SK-N-SH treated with all-trans-retinoic acid at 6 μM for 48 hours (cell line): Measurements from ENCODE around the gene CAMK2B.

Experiments
- ATAC-seq: fragments of 200-7000 bp; cut with Tn5 transposase; 3 replicates; pipeline ENCODE4 v1.9.1; 2020; ENCODE audit warnings: mild to moderate bottlenecking, moderate library complexity
- ARNTL ChIP-seq: fragments of 450-650 bp; formaldehyde crosslinking; IDR thresholded peaks from 2 replicates; pipeline ENCODE4 v1.5.0; 2020; ENCODE audit warnings: low read depth, mild to moderate bottlenecking, moderate library complexity, borderline replicate concordance
- BACH2 ChIP-seq: fragments of 250-450 bp; sonication (Bioruptor Pico); IDR thresholded peaks from 2 replicates; pipeline ENCODE4 v1.9.0; 2021; ENCODE audit warnings: mild to moderate bottlenecking, borderline replicate concordance
- CSDC2 ChIP-seq: fragments of 250-450 bp; sonication (Bioruptor Pico); IDR thresholded peaks from 2 replicates; pipeline ENCODE4 v1.5.0; 2020; ENCODE audit warnings: mild to moderate bottlenecking, moderate library complexity
- CSRNP3 ChIP-seq: fragments of 250-450 bp; sonication (Bioruptor Pico); IDR thresholded peaks from 2 replicates; pipeline ENCODE4 v1.5.1; 2021; ENCODE audit warnings: mild to moderate bottlenecking, moderate library complexity
- ESRRG ChIP-seq: fragments of 250-450 bp; sonication (Bioruptor Pico); IDR thresholded peaks from 2 replicates; pipeline ENCODE4 v1.6.1; 2021; ENCODE audit warnings: mild to moderate bottlenecking
- GLIS3 ChIP-seq: fragments of 250-450 bp; sonication (Bioruptor Pico); IDR thresholded peaks from 2 replicates; pipeline ENCODE4 v1.5.0; 2020; ENCODE audit warnings: mild to moderate bottlenecking, moderate library complexity
- ISL1 ChIP-seq: fragments of 250-450 bp; sonication (Bioruptor Pico); IDR thresholded peaks from 2 replicates; pipeline ENCODE4 v2.1.2; 2022; ENCODE audit warnings: mild to moderate bottlenecking, moderate library complexity
- OSR1 ChIP-seq: fragments of 250-450 bp; sonication (Bioruptor Pico); IDR thresholded peaks from 2 replicates; pipeline ENCODE4 v1.8.0; 2022; ENCODE audit warnings: moderate library complexity, mild to moderate bottlenecking, inconsistent platforms
- PPARA ChIP-seq: fragments of 250-450 bp; sonication (Bioruptor Pico); IDR thresholded peaks from 2 replicates; pipeline ENCODE4 v1.5.0; 2020; ENCODE audit warnings: mild to moderate bottlenecking, borderline replicate concordance
- RARB ChIP-seq: fragments of 250-450 bp; sonication (Bioruptor Pico); IDR thresholded peaks from 2 replicates; pipeline ENCODE4 v1.8.0; 2021; ENCODE audit warnings: mild to moderate bottlenecking, moderate library complexity
- SNAI2 ChIP-seq: fragments of 250-450 bp; sonication (Bioruptor Pico); IDR thresholded peaks from 2 replicates; pipeline ENCODE4 v1.5.0; 2020; ENCODE audit warnings: mild to moderate bottlenecking, moderate library complexity
- TOX ChIP-seq: fragments of 250-450 bp; sonication (Bioruptor Pico); IDR thresholded peaks from 2 replicates; pipeline ENCODE4 v1.8.0; 2021; ENCODE audit warnings: mild to moderate bottlenecking, moderate library complexity, borderline replicate concordance
- TSHZ2 ChIP-seq: fragments of 250-450 bp; sonication (Bioruptor Pico); IDR thresholded peaks from 2 replicates; pipeline ENCODE4 v1.5.0; 2020; ENCODE audit warnings: mild to moderate bottlenecking, moderate library complexity
- ZC3H10 ChIP-seq: fragments of 250-450 bp; sonication (Bioruptor Pico); IDR thresholded peaks from 2 replicates; pipeline ENCODE4 v1.5.1; 2021; ENCODE audit warnings: mild to moderate bottlenecking, moderate library complexity
- ZFP3 ChIP-seq: fragments of 250-450 bp; sonication (Bioruptor Pico); IDR thresholded peaks from 2 replicates; pipeline ENCODE4 v1.5.0; 2020; ENCODE audit warnings: mild to moderate bottlenecking, moderate library complexity
- ZFP30 ChIP-seq: fragments of 450-650 bp; formaldehyde crosslinking; IDR thresholded peaks from 2 replicates; pipeline ENCODE4 v1.5.0; 2022; ENCODE audit warnings: mild to moderate bottlenecking, moderate library complexity
- ZNF565 ChIP-seq: fragments of 450-650 bp; formaldehyde crosslinking; conservative IDR thresholded peaks from 2 replicates; pipeline ENCODE4 v1.5.0; 2020; ENCODE audit warnings: low read depth, mild to moderate bottlenecking, moderate library complexity
- ZNF70 ChIP-seq: fragments of 450-650 bp; formaldehyde crosslinking; IDR thresholded peaks from 2 replicates; pipeline ENCODE4 v1.5.0; 2020; ENCODE audit warnings: mild to moderate bottlenecking, moderate library complexity
- ZNF8 ChIP-seq: fragments of 450-650 bp; formaldehyde crosslinking; IDR thresholded peaks from 2 replicates; pipeline ENCODE4 v1.5.0; 2020; ENCODE audit warnings: mild to moderate bottlenecking, moderate library complexity
- TF ChIP-seq, protein P1 (sequence below): fragments of 250-450 bp; sonication (Bioruptor Pico); IDR thresholded peaks from 2 replicates; pipeline ENCODE4 v1.5.1; 2020; ENCODE audit warnings: low read depth, mild to moderate bottlenecking, moderate library complexity
- TF ChIP-seq, protein P2 (sequence below): fragments of 250-450 bp; sonication (Bioruptor Pico); IDR thresholded peaks from 2 replicates; pipeline ENCODE4 v1.8.0; 2020; ENCODE audit warnings: mild to moderate bottlenecking, moderate library complexity, borderline replicate concordance
- TF ChIP-seq, protein P3 (sequence below): fragments of 250-450 bp; sonication (Bioruptor Pico); IDR thresholded peaks from 2 replicates; pipeline ENCODE4 v1.8.0; 2021; ENCODE audit warnings: low read depth, mild to moderate bottlenecking, moderate library complexity, borderline replicate concordance

The CAMK2B gene

DNA sequence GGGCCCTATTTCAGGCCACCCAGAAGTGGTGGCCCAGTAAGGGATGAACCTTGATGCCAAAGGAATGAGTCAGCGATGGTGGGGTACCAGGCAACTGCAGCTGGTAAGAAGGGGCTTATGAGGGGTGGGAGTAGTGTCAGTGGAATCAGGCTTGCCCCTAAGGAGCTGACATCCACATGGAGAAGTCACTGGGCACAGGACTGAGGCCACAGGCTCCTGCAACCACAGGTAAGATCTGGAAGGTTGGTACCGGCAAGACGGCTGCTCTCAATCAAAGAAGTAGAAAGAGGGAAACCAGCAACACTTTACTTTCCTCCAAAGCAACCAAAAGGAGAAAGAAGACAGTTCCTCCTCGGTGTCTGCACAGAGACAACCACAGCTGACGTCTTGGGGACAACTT is 138.7 kb downstream of the CAMK2B start:
- ATAC-seq = no peak
- TF ChIP-seq GLIS3 (CRISPR knock-in tag) (no peak), TOX (no peak), ZFP3 (CRISPR knock-in tag) (no peak), BACH2 (no peak), ARNTL (CRISPR knock-in tag) (no peak), SNAI2 (CRISPR knock-in tag) (no peak), ISL1 (CRISPR knock-in tag) (no peak), TSHZ2 (no peak), ZNF70 (CRISPR knock-in tag) (no peak), ZFP30 (no peak)
- TF ChIP-seq, protein P1, sequence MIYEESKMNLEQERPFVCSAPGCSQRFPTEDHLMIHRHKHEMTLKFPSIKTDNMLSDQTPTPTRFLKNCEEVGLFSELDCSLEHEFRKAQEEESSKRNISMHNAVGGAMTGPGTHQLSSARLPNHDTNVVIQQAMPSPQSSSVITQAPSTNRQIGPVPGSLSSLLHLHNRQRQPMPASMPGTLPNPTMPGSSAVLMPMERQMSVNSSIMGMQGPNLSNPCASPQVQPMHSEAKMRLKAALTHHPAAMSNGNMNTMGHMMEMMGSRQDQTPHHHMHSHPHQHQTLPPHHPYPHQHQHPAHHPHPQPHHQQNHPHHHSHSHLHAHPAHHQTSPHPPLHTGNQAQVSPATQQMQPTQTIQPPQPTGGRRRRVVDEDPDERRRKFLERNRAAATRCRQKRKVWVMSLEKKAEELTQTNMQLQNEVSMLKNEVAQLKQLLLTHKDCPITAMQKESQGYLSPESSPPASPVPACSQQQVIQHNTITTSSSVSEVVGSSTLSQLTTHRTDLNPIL (CRISPR knock-in tag) = no peak

- ATAC-seq = no peak
Observed at GRCh38 chr7:44185729-44186128, 139.7 kb downstream of the CAMK2B start.

DNA sequence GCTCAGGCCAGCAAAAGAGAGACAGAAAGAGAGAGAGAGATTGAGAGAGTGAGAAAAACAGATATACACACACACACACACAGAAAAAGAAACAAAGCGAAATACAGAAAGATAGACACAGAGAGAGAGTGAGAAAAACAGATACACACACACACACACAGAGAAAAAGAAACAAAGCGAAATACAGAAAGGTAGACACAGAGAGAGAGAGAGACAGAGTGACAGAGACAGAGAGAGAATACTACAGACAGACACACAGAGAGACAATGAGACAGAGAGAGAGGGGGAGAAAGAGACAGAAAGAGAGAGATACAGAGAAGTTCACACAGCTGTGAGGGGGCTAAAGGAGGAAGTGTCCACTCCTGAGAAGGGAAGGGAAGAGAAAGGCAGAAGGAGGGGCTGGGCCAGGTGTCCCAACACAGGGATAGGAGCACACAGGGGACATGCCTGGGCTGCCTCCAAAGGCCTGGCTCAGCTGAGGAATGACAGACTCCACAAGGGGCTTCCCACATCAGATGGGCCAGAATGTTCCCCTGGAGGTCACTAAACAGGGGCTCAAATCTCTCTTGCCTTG is 140.4 kb downstream of the CAMK2B start:
- TF ChIP-seq, protein P2, sequence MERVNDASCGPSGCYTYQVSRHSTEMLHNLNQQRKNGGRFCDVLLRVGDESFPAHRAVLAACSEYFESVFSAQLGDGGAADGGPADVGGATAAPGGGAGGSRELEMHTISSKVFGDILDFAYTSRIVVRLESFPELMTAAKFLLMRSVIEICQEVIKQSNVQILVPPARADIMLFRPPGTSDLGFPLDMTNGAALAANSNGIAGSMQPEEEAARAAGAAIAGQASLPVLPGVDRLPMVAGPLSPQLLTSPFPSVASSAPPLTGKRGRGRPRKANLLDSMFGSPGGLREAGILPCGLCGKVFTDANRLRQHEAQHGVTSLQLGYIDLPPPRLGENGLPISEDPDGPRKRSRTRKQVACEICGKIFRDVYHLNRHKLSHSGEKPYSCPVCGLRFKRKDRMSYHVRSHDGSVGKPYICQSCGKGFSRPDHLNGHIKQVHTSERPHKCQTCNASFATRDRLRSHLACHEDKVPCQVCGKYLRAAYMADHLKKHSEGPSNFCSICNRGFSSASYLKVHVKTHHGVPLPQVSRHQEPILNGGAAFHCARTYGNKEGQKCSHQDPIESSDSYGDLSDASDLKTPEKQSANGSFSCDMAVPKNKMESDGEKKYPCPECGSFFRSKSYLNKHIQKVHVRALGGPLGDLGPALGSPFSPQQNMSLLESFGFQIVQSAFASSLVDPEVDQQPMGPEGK (CRISPR knock-in tag) = no peak
- TF ChIP-seq OSR1 (CRISPR knock-in tag) (no peak), CSRNP3 (no peak), CSDC2 (CRISPR knock-in tag) (no peak), ZC3H10 (CRISPR knock-in tag) (no peak), ZNF8 (CRISPR knock-in tag) (no peak), SNAI2 (CRISPR knock-in tag) (no peak), ARNTL (CRISPR knock-in tag) (no peak), ESRRG (CRISPR knock-in tag) (no peak), ZFP30 (no peak), TOX (no peak), GLIS3 (CRISPR knock-in tag) (no peak), ZNF565 (CRISPR knock-in tag) (no peak), BACH2 (no peak), PPARA (CRISPR knock-in tag) (no peak), ISL1 (CRISPR knock-in tag) (no peak)
- TF ChIP-seq, protein P3, sequence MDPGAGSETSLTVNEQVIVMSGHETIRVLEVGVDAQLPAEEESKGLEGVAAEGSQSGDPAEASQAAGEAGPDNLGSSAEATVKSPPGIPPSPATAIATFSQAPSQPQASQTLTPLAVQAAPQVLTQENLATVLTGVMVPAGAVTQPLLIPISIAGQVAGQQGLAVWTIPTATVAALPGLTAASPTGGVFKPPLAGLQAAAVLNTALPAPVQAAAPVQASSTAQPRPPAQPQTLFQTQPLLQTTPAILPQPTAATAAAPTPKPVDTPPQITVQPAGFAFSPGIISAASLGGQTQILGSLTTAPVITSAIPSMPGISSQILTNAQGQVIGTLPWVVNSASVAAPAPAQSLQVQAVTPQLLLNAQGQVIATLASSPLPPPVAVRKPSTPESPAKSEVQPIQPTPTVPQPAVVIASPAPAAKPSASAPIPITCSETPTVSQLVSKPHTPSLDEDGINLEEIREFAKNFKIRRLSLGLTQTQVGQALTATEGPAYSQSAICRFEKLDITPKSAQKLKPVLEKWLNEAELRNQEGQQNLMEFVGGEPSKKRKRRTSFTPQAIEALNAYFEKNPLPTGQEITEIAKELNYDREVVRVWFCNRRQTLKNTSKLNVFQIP = no peak
- TF ChIP-seq, protein P1 (CRISPR knock-in tag) = no peak
- peak; percentile 46 for ATAC-seq

More at GRCh38 chr7:44185729-44186128, 139.7 kb downstream of the CAMK2B start:
- no peak for TF ChIP-seq SNAI2 (CRISPR knock-in tag)
- no peak for TF ChIP-seq ZFP30
- no peak for TF ChIP-seq BACH2
- TF ChIP-seq, protein P2 (CRISPR knock-in tag) = no peak
- TF ChIP-seq OSR1 (CRISPR knock-in tag) = no peak
- TF ChIP-seq GLIS3 (CRISPR knock-in tag) = no peak
- no peak for TF ChIP-seq RARB
- TF ChIP-seq ESRRG (CRISPR knock-in tag) = no peak
- TF ChIP-seq ARNTL (CRISPR knock-in tag) = no peak
- no peak for TF ChIP-seq ZNF8 (CRISPR knock-in tag)
- no peak for TF ChIP-seq ZC3H10 (CRISPR knock-in tag)
- TF ChIP-seq ZFP3 (CRISPR knock-in tag) = no peak
- TF ChIP-seq ZNF565 (CRISPR knock-in tag) = no peak
